GM12873 (cell line): ENCODE measurements around the gene PCSK1.

Experiments
- CTCF ChIP-seq: IDR thresholded peaks from 2 replicates; pipeline ENCODE4 v1.5.1; 2012; ENCODE audit warnings: low read depth, mild to moderate bottlenecking, moderate library complexity, low read length, control low read depth; ENCODE audit not compliant: insufficient read depth; ENCODE audit errors: missing control alignments

The PCSK1 gene

GRCh38 chr5:96370976-96371375 is 62.1 kb downstream of the PCSK1 start:
- TF ChIP-seq CTCF: no peak

- TF ChIP-seq CTCF: no peak
These were observed 78.8 kb downstream of the PCSK1 start for GRCh38 chr5:96354237-96354636.

- no peak for TF ChIP-seq CTCF
These were observed 79.8 kb downstream of the PCSK1 start for GRCh38 chr5:96353220-96353619.

- no peak for TF ChIP-seq CTCF
These were observed 82.4 kb downstream of the PCSK1 start for GRCh38 chr5:96350678-96351077.

- TF ChIP-seq CTCF: no peak
These were observed 84.5 kb downstream of the PCSK1 start for GRCh38 chr5:96348536-96348935.

GRCh38 chr5:96347502-96348292 is 85.4 kb downstream of the PCSK1 start:
- no peak for TF ChIP-seq CTCF

GRCh38 chr5:96344678-96345577 is 88.1 kb downstream of the PCSK1 start:
- peak; percentile 63 for TF ChIP-seq CTCF
